Erythroblast (primary cell): Measurements from ENCODE around the gene NUFIP2.

ENCODE experiments used
- GATA1 ChIP-seq: IDR thresholded peaks from 2 replicates; pipeline ENCODE4 v1.6.1; 2011; ENCODE audit warnings: low read depth, mild to moderate bottlenecking, control low read depth, low read length, moderate library complexity
- POLR2A ChIP-seq: IDR thresholded peaks from 2 replicates; pipeline ENCODE4 v1.6.1; 2011; ENCODE audit warnings: mild to moderate bottlenecking, low read length

DNA sequence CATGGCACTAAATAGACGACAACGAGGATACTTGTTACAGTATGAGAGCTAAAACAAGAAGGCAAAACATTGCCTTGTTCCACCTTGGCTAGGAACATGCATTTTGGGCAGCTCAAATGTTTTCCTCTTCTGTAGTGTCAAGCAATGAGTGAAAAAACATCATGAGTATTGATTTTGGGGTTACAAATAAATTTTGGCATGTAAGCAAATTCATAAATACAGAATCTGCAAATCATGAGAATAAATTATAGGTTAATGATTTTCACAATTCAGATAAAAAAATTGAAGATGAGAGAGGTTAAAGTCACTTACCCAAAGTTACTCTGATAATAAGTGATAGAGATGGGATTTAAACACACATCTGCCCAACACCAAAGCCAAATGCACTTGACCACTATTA lies 28.4 kb upstream of the NUFIP2 start:
- TF ChIP-seq POLR2A = no peak
- TF ChIP-seq GATA1 = no peak
